Duodenal mucosa (tissue), 2 donors: Measurements from ENCODE around the gene LRRC75B.
A peak's percentile ranks its signal among the peaks of the same experiment; 100 is the strongest.
"Not testable (repeated sequence)": the region's sequence is repeated elsewhere in the genome, so short reads cannot be mapped to it uniquely, and the experiment has no call there.

Source experiments
- H3K27ac ChIP-seq: one replicate; pipeline ENCODE4 v1.7.0; 2013; ENCODE audit warnings: low read depth, low read length
- H3K27me3 ChIP-seq, 2 donors: one replicate each; pipeline ENCODE4 v1.7.0; 2013; ENCODE audit warnings: low read length in 2 of 2, control low read depth in 1 of 2; ENCODE audit not compliant: insufficient read depth in 2 of 2, control insufficient read depth in 1 of 2
- H3K36me3 ChIP-seq, 2 donors: one replicate each; pipeline ENCODE4 v1.7.0; 2013; ENCODE audit warnings: low read length in 2 of 2, control low read depth in 1 of 2; ENCODE audit not compliant: insufficient read depth in 2 of 2, control insufficient read depth in 1 of 2
- H3K4me1 ChIP-seq, 2 donors: one replicate each; pipeline ENCODE4 v1.7.0; 2013; ENCODE audit warnings: low read length in 2 of 2, control low read depth in 1 of 2; ENCODE audit not compliant: insufficient read depth in 2 of 2, control insufficient read depth in 1 of 2
- H3K4me3 ChIP-seq, 2 donors: one replicate each; pipeline ENCODE4 v1.7.0; 2013; ENCODE audit warnings: low read length in 2 of 2, low read depth in 1 of 2
- H3K9ac ChIP-seq, 2 donors: one replicate each; pipeline ENCODE4 v1.7.0; 2013; ENCODE audit warnings: low read length in 2 of 2, low read depth in 1 of 2
- H3K9me3 ChIP-seq, 2 donors: one replicate each; pipeline ENCODE4 v1.7.0; 2013; ENCODE audit warnings: low read length in 2 of 2, control low read depth in 1 of 2; ENCODE audit not compliant: control insufficient read depth in 1 of 2

Gene LRRC75B

GRCh38 chr22:24554313-24555164 is 38.3 kb downstream of the LRRC75B start, which contains the start of gene GUCD1:
Gene GUCD1, minus strand, starts transcription at chr22:24555138. Its CDS starts 147 bp downstream, at chr22:24554991.
- H3K4me3 ChIP-seq: peak within 1 kb of the TSS; percentile 99
- H3K4me1 ChIP-seq: peaks cover 55 to 61% of the 10 kb centered on the region in 2 donors
- H3K27me3 ChIP-seq: no peaks in the 10 kb centered on the region
- H3K36me3 ChIP-seq: peaks cover 21 to 39% of the 10 kb centered on the region in 2 donors
- H3K27ac ChIP-seq: peak within 1 kb of the TSS; percentile 94
- H3K9ac ChIP-seq: peak within 1 kb of the TSS; percentile 94 to 100
- no peaks in the 10 kb centered on the region for H3K9me3 ChIP-seq

DNA sequence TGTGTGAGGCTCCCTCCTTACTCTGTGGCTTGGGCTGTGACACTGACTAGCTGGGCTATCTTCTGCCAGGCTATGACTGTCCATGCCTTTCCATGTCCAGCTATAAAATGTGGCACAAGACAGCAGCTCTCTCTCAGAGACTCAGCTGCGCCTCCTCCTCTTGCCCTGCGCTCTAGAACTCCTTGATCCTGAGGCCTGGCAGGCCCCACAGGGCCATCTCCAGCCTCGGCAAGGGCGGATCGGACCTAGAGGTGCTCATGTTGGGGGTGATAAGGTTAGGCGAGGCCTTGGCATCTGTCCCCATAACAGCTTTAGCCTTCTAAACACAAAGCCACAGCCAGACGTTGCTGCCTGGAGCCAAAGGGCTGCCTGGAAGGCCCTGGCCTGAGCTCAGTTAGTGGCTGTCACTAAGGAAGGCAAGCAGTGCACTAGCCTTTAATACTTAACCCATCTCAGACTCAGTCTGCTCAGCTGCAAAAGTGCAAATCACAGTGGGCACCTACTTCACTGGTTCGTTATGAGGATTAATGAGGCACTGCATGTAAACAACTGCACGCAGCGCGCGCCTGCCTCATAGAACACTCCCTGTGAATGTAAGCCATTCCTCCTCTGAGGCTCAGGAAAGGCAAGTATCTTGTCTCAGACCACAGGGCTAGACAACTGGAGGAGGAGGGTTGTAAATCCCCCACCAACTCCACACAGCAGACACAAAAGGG is 39.1 kb downstream of the LRRC75B start:
- H3K4me3 ChIP-seq: peak overlapping the region; percentile 94 to 99
- H3K27me3 ChIP-seq: no peaks in the 10 kb centered on the region
- peak overlapping the region; percentile 93 for H3K27ac ChIP-seq
- peaks cover 14 to 39% of the 10 kb centered on the region in 2 donors for H3K36me3 ChIP-seq
- H3K4me1 ChIP-seq: peaks cover 63 to 64% of the 10 kb centered on the region in 2 donors
- H3K9ac ChIP-seq: peak overlapping the region; percentile 94 to 100
- H3K9me3 ChIP-seq: no peaks in the 10 kb centered on the region

- peak overlapping the region; percentile 94 to 99 for H3K4me3 ChIP-seq
- H3K36me3 ChIP-seq: peaks cover 15 to 39% of the 10 kb centered on the region in 2 donors
- H3K9me3 ChIP-seq, H3K27me3 ChIP-seq: not testable (repeated sequence)
- H3K27ac ChIP-seq: peak overlapping the region; percentile 93
- H3K4me1 ChIP-seq: peaks cover 63 to 64% of the 10 kb centered on the region in 2 donors
- H3K9ac ChIP-seq: peak overlapping the region; percentile 94 to 100
Observed at GRCh38 chr22:24552503-24553286, 40.2 kb downstream of the LRRC75B start.

- Histone ChIP-seq H3K9ac (peak overlapping the region; percentile 41 to 50), H3K4me1 (peaks cover 49 to 50% of the 10 kb centered on the region in 2 donors), H3K4me3 (peak overlapping the region; percentile 22 to 38), H3K27ac (peak overlapping the region; percentile 80), H3K36me3 (peaks cover 27 to 50% of the 10 kb centered on the region in 2 donors), H3K27me3 (no peaks in the 10 kb centered on the region), H3K9me3 (no peaks in the 10 kb centered on the region)
Observed at GRCh38 chr22:24550902-24551435, 41.9 kb downstream of the LRRC75B start.

- Histone ChIP-seq H3K4me1 (peaks cover 49 to 50% of the 10 kb centered on the region in 2 donors), H3K27me3 (no peaks in the 10 kb centered on the region), H3K9me3 (no peaks in the 10 kb centered on the region), H3K36me3 (peaks cover 27 to 52% of the 10 kb centered on the region in 2 donors), H3K27ac (peak overlapping the region; percentile 80), H3K4me3 (peak overlapping the region; percentile 22 to 38), H3K9ac (peak overlapping the region; percentile 32 to 50)
Observed at GRCh38 chr22:24550028-24550901, 42.6 kb downstream of the LRRC75B start.

GRCh38 chr22:24548812-24549211 is 44.1 kb downstream of the LRRC75B start:
- Histone ChIP-seq H3K9ac (peak overlapping the region in 1 of 2 donors; percentile 10), H3K4me3 (no peak overlapping the region), H3K27me3 (no peaks in the 10 kb centered on the region), H3K4me1 (peaks cover 45 to 46% of the 10 kb centered on the region in 2 donors), H3K27ac (no peak overlapping the region), H3K9me3 (no peaks in the 10 kb centered on the region), H3K36me3 (peaks cover 33 to 66% of the 10 kb centered on the region in 2 donors)

- no peaks in the 10 kb centered on the region for H3K27me3 ChIP-seq
- peaks cover 0 to 3% of the 10 kb centered on the region in 2 donors for H3K4me1 ChIP-seq
- no peak overlapping the region for H3K4me3 ChIP-seq
- no peaks in the 10 kb centered on the region for H3K9me3 ChIP-seq
- H3K36me3 ChIP-seq: peaks cover 51 to 86% of the 10 kb centered on the region in 2 donors
- no peak overlapping the region for H3K9ac ChIP-seq
- no peak overlapping the region for H3K27ac ChIP-seq
Observed at GRCh38 chr22:24543679-24544243, 49.1 kb downstream of the LRRC75B start.

GRCh38 chr22:24543185-24543601 is 49.7 kb downstream of the LRRC75B start:
- no peaks in the 10 kb centered on the region for H3K9me3 ChIP-seq
- H3K27me3 ChIP-seq: no peaks in the 10 kb centered on the region
- peaks cover 45 to 80% of the 10 kb centered on the region in 2 donors for H3K36me3 ChIP-seq
- no peak overlapping the region for H3K4me3 ChIP-seq
- H3K27ac ChIP-seq: no peak overlapping the region
- H3K4me1 ChIP-seq: peaks cover 0 to 3% of the 10 kb centered on the region in 2 donors
- no peak overlapping the region for H3K9ac ChIP-seq
